Stimulated activated CD4-positive, alpha-beta T cell treated with anti-CD3 and anti-CD28 coated beads, Interleukin-15, amount 100 ng/mL, for 48 hours (primary cell): ENCODE data around the gene BMF.
"Not testable (repeated sequence)": the region's sequence is repeated elsewhere in the genome, so short reads cannot be mapped to it uniquely, and the experiment has no call there.

ENCODE experiments used
- DNase-seq, 2 donors: peaks; one replicate each; pipeline ENCODE4 v3.0.0-alpha.2; 2020; ENCODE audit warnings: low read depth in 2 of 2

BMF gene

DNA sequence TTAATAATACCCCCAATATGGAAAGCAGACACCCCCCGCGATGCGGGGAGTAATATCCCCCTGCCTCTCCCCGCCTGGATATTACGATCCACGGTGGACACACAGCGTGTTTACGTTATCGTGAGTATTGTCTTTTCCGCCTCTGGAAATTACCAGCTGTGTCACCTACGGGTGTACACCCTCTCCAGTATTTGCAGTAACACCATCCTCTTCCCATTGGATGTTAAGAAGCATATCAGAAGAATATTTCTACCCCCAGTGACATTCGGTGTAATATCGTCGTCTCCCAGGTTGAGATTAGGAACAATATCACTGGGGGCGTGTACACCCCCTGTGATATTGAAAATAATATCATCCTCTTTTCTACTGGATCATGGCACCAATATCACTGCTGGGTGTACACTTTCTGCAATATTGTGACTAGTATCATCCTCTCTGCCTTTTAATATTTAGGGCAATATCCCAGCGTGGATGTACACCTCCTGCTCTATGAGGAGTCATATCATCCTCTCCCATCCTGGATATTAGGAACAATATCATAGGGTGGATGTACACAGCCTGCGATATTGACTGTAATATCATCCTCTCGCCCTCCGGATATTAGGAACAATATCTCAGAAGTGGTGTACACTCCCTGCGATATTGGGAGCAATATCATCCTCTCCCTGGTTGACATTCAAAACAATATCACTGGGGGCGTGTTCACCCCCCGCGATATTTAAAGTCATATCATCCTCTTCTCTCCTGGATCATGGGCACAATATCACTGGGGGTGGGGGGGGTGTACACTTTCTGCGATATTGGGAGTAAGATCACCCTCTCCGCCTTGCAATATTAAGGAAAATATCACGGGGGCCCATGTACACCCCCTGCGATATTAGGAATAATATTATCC lies 20.3 kb upstream of the BMF start:
- no peak for DNase-seq

DNA sequence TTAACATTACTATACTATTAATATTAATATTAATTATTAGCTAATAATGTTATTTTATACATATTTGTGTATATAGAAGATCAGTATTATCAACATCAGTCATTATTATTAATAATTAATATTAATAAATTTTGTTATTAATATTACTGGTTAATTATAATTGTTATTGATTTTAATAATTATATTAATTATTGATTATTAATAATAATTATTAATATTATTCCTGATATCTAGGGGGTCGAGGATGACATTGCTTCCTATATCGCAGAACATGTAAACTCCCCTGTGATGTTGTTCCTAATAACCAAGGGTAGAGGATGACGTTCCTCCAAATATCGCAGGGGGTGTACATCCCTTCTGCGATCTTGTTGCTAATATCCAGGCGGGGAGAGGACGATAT lies 17.3 kb upstream of the BMF start:
- no peak for DNase-seq

DNA sequence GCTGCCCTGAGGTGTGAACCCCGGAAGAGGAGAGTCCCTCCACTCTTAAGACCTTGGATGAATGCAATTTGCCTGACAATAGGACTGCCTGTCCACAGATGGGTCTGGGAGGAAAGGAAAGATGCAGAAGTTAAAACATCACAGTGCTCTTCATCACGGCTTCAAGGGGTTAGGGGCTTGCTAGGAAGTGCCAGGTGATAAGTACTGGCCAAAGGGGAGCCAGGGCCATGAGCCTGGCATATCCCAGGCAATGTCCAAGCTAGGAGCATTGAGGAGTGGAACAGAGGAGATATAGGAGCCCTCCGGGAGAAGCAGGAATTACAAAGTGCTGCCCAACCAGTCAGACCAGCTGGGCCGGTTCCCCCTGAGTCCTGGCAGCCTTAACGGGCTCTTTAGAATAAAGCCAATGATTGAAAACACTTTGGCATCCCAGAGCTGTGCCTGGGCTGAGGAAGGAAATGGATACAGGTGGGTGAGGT lies 16.2 kb upstream of the BMF start:
- DNase-seq, result not testable (repeated sequence)

GRCh38 chr15:40124333-40124732 lies 15.7 kb upstream of the BMF start:
- not testable (repeated sequence) for DNase-seq

DNA sequence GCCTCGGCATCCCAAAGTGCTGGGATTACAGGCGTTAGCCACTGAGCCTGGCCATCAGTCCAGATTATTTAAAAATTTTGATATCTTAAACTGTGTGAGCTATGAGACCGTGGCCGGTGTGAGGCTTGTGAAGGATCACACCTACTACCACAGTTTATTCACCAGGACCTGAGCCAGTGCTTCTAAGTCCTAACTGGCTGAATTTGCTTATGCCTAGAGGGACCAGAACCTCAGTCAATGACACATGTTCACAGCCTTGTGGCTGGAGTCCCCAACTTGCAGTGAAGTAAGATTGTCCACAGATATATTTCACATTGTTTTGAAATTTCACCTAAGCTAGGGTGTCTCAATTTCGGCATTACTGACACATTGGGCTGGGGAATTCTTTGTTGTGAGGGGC lies 15.2 kb upstream of the BMF start:
- not testable (repeated sequence) for DNase-seq

- not testable (repeated sequence) for DNase-seq
Measured at GRCh38 chr15:40122989-40123388, 14.3 kb upstream of the BMF start.

- no peak for DNase-seq
Measured at GRCh38 chr15:40121911-40122638, 13.4 kb upstream of the BMF start.

- DNase-seq, result no peak
Measured at GRCh38 chr15:40118473-40118872, 9.8 kb upstream of the BMF start.

DNA sequence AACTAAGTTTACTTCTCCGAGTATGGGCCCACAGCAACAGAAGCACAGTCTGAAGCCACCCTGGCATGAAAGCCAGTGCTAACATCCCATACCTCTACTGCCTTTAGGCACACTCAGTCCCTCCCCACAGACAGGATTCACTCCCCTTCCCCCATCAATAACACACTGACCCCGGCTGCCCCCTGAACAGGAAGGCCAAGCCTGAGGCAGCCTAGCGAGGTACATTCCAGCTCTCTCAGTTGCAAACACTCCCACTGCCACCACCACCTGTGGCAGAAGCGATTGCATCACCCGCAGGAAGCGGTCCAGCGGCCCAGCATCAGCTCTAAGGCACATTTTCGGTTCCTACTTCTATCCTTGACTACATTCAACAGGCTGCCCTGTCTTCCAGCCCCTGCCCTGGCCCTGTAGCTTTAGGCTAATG lies 7.0 kb upstream of the BMF start:
- no peak for DNase-seq

GRCh38 chr15:40115106-40115505 lies 6.4 kb upstream of the BMF start:
- DNase-seq, result not testable (repeated sequence)

GRCh38 chr15:40114218-40114617 lies 5.5 kb upstream of the BMF start:
- no peak for DNase-seq

- no peak for DNase-seq
Measured at GRCh38 chr15:40112789-40113188, 4.1 kb upstream of the BMF start.

DNA sequence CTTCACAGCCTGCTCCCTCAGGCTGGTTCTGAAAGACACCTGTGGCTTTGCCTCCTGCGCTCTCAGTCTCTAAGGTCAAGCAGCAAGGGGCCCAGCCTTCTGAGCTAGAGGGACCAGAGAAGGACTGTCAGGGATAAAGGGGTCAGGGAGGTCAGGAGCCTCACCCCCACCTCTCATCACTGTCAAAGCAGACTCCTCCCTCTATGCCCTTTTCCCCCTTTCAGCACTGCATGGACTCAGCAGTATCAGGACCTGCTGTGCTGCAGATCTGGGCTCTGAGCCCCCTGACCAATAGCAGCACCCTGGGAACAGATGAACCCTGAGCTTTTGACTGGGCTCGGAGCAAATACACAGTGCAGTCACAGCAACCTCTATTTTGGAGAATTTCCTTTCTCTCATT lies 3.2 kb upstream of the BMF start:
- no peak for DNase-seq

- DNase-seq, result no peak
Measured at GRCh38 chr15:40110866-40111550, 2.3 kb upstream of the BMF start.

DNA sequence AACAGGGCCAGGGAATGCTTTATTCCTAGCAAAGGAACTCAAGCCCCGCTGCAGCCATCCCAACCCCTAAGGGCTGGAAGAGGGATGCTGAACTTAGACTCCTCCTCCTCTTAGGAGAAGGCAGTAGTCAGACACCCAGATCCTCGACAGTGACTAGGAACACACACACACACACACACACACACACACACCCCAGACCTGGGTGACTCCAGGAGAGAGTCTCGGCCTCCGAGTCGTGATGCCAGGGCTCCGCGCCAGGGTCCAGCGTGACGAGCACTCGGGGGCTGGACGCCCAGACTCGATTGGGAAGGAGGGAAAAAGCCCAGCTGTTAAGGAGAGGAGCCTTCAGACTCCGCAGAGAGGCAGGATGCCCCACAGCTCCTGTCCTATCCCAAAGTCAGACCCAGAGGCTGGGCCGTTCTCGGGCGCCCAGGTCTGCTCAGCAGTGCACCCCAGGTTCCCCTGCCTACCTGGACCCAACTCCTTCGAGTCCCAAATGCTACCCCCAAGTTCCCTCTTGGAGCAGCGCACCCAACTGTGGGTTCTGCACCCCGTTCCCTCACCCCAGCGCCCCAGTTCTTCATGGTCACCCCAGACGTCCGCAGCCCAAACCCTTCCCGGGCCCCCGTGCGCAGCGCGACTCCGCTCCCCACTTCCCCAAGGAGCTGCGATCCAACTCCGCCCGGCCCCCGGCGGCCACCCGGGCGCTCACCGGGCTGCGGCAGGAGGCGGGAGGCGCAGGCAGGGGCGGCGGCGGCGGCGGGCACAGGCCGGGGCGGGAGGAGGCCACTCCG lies 421 bp downstream of the BMF start:
- no peak for DNase-seq

GRCh38 chr15:40106203-40107161 lies 2.2 kb downstream of the BMF start:
- DNase-seq, result no peak

- DNase-seq, result no peak
Measured at GRCh38 chr15:40105517-40106202, 3.0 kb downstream of the BMF start.

- peak; percentile 68 to 76 for DNase-seq
Measured at GRCh38 chr15:40104865-40105516, 3.7 kb downstream of the BMF start.

- DNase-seq, result no peak
Measured at GRCh38 chr15:40104296-40104864, 4.3 kb downstream of the BMF start.
